HT-29 (cell line): ENCODE data around the gene EGFL8. TPM values are rescaled to one million over a fixed set of nuclear protein-coding genes. Genes with fewer than 3 reads are reported as not detected.

ENCODE experiments used
- small RNA-seq: library from RNA; depleted of rRNA; stranded (forward); fragments of <200 nt; gene quantifications from one replicate; pipeline ENCODE3, GENCODE V24; 2014
- total RNA-seq: library from RNA; depleted of rRNA; stranded (reverse); fragments of >200 nt; shearing (Covaris generic); gene quantifications from 2 replicates; pipeline ENCODE4 v1.2.3, GENCODE V29; 2014; rRNA removed

EGFL8 gene
- total RNA-seq, 1 experiment from 2014 or later, result 4.5 TPM

Small RNA genes lying within 50 kb of the gene (small RNA-seq; reads per million reads assigned to genes)
- not detected for gene AL662884.1
- not detected for gene MIR6833

Other genes with a start within 250 kb of the EGFL8 start
- 0.28 and 0.91 TPM in 2 replicates for gene C2, start 236.9 kb upstream of the EGFL8 start, total RNA-seq
- 2.0 and 2.6 TPM in 2 replicates for gene CFB, start 218.5 kb upstream of the EGFL8 start, total RNA-seq
- 85.4 and 103 TPM in 2 replicates for gene NELFE, start 205.6 kb upstream of the EGFL8 start, total RNA-seq
- gene SKIC2, start 205.4 kb upstream of the EGFL8 start, total RNA-seq, result 62.5 and 66.2 TPM in 2 replicates
- gene DXO, start 192.5 kb upstream of the EGFL8 start, total RNA-seq, result 54.8 and 61.6 TPM in 2 replicates
- 0.57 and 1.9 TPM in 2 replicates for gene C4A, start 182.5 kb upstream of the EGFL8 start, total RNA-seq
- 1.4 and 1.9 TPM in 2 replicates for gene C4B, start 149.8 kb upstream of the EGFL8 start, total RNA-seq
- not detected in 2 replicates for gene CYP21A2, start 126.2 kb upstream of the EGFL8 start, total RNA-seq
- 0.03 TPM in 1 of 2 replicates, not detected in the other for gene TNXB, start 55.3 kb upstream of the EGFL8 start, total RNA-seq
- gene ATF6B, start 36.3 kb upstream of the EGFL8 start, total RNA-seq, result 55.7 and 60.0 TPM in 2 replicates
- 5.2 and 7.4 TPM in 2 replicates for gene FKBPL, start 34.3 kb upstream of the EGFL8 start, total RNA-seq
- gene PRRT1, start 12.7 kb upstream of the EGFL8 start, total RNA-seq, result not detected in 2 replicates
- 19.7 and 56.2 TPM in 2 replicates for gene PPT2, start 10.5 kb upstream of the EGFL8 start, total RNA-seq
- gene AGPAT1, start 11.5 kb downstream of the EGFL8 start, total RNA-seq, result 48.6 and 52.8 TPM in 2 replicates
- gene RNF5, start 13.8 kb downstream of the EGFL8 start, total RNA-seq, result 45.4 and 50.5 TPM in 2 replicates
- 3.0 and 4.9 TPM in 2 replicates for gene AGER, start 19.7 kb downstream of the EGFL8 start, total RNA-seq
- gene PBX2, start 25.6 kb downstream of the EGFL8 start, total RNA-seq, result 16.6 and 18.7 TPM in 2 replicates
- 2.2 and 4.7 TPM in 2 replicates for gene GPSM3, start 28.0 kb downstream of the EGFL8 start, total RNA-seq
- 2.2 and 2.4 TPM in 2 replicates for gene NOTCH4, start 59.5 kb downstream of the EGFL8 start, total RNA-seq
- gene TSBP1, start 207.3 kb downstream of the EGFL8 start, total RNA-seq, result not detected in 2 replicates
- not detected in 2 replicates for gene BTNL2, start 242.6 kb downstream of the EGFL8 start, total RNA-seq